ENCODE measurements around the gene LGALS4.
A peak's percentile ranks its signal among the peaks of the same experiment; 100 is the strongest.

LGALS4 gene

DNA sequence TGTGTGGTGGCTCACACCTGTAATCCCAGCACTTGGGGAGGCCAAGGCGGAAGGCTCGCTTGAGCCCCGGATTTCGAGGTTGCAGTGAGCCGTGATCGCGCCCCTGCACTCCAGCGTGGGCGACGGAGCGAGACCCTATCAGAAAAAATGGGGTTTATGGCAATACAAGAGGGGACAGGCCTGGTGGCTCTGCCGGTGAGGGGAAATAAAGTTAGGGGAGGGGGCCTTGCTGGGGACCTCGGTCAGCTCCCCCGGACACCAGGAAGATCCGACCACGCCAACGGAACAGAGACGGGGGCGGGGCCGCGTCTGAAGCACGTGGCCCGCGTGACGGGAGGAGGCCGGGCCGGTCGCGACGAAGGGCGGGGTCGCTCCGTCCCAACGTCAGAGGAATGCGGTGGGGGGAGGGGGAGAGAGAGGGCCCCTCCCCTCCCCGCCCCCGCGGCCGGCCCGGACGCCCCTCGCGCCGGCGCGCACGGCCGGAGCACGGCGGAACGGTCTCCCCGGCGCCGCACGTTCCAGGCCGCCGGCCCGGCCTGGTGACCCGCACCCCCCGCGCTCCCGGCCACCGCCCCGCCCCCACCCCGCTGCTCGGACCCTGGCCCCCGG lies 39.0 kb upstream of the LGALS4 start:
- DNase-seq (ENCODE audit: low spot score) = peak; percentile 92

DNA sequence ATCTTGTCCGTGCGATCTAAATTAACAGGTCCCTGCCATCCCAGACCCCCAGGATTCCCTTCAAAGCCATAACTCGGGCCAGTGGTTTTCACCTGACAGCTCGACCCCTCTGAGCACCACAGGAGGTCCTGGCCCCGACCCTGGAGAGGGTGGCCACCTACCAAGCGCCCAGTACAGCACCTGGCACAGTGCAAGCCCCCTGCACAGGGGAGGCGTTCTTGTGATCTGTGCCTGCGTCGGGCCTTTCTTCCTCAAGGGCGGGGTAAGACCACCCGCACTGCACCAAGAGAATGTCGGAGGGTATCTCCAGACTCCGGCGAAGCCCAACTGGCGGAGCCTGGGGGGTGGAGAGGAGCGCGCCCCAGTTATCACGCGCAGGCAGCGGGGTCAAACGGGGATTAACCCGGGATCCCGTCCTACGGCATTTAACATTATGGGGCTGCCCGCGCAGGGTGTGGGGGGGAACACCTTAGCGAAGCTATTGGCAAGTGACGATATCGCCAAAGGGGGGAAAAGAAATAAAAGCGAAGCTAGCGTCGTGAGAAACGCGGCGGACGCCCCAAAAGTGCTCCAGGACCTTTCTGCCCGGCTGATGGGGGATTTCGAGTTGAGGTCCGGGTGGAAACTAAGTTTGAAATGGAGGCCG lies 38.4 kb upstream of the LGALS4 start:
- peak overlapping the region; percentile 96 for H2BK5ac ChIP-seq (ENCODE audit: low read length)
- peak overlapping the region; percentile 51 for H2BK12ac ChIP-seq (ENCODE audit: low read length)
- no peak overlapping the region for H2BK120ac ChIP-seq (ENCODE audit: low read depth, low read length)
- peak overlapping the region; percentile 84 for H3K18ac ChIP-seq (ENCODE audit: low read length)
- no peak overlapping the region for H4K91ac ChIP-seq (ENCODE audit: low read depth, low read length, poor library complexity)
- H4K8ac ChIP-seq (ENCODE audit: low read depth, low read length) = peak overlapping the region; percentile 52
- H3K4ac ChIP-seq (ENCODE audit: low read length) = no peak overlapping the region
- peak overlapping the region; percentile 89 for H2BK15ac ChIP-seq (ENCODE audit: low read length)
- no CpG with 5 or more reads among the region's 40 CpGs for WGBS, 2 donors (ENCODE audit: extremely low coverage in 2 of 2, insufficient read length in 2 of 2, insufficient replicate concordance in 1 of 2)
- peak overlapping the region; percentile 99 for H2AK5ac ChIP-seq (ENCODE audit: low read depth, low read length)
- H3K27ac ChIP-seq (replicated peaks; ENCODE audit: low read length) = peak overlapping the region; percentile 87
- no peaks in the 10 kb centered on the region for H3K27me3 ChIP-seq (ENCODE audit: control insufficient read depth in 3 of 3, insufficient read depth in 3 of 3, low read depth in 1 of 3, low read length in 3 of 3)
- H3K4me2 ChIP-seq (ENCODE audit: insufficient read depth, low read length, poor library complexity, severe bottlenecking) = peak overlapping the region; percentile 57
- H3K4me1 ChIP-seq (ENCODE audit: control insufficient read depth in 2 of 2, insufficient read depth in 1 of 2, low read depth in 1 of 2, low read length in 2 of 2) = peaks cover 15 to 16% of the 10 kb centered on the region in 2 donors
- H3K79me1 ChIP-seq (ENCODE audit: low read depth, low read length) = peaks cover 4% of the 10 kb centered on the region
- H3K23ac ChIP-seq (ENCODE audit: low read depth, low read length, poor library complexity) = peak overlapping the region; percentile 89
- DNase-seq (ENCODE audit: low spot score) = peak; percentile 76
- peak overlapping the region; percentile 63 for H2AFZ ChIP-seq (ENCODE audit: low read length)
- H3K36me3 ChIP-seq (replicated peaks in 1 of 2; ENCODE audit: control insufficient read depth in 2 of 2, insufficient read depth in 2 of 2, low read length in 2 of 2) = peaks cover 13 to 29% of the 10 kb centered on the region in 2 donors
- H3K9me3 ChIP-seq (replicated peaks in 1 of 2; ENCODE audit: control insufficient read depth in 2 of 2, insufficient read depth in 1 of 2, low read depth in 1 of 2, low read length in 2 of 2) = no peaks in the 10 kb centered on the region
- H3K4me3 ChIP-seq (ENCODE audit: low read length in 2 of 2) = peak overlapping the region; percentile 79 to 84
- peak overlapping the region; percentile 79 for H3K9ac ChIP-seq (ENCODE audit: low read depth, low read length, poor library complexity)
- no peak overlapping the region for H3K14ac ChIP-seq (ENCODE audit: low read length)

More for the DNA sequence above, 39.0 kb upstream of the LGALS4 start:
- Histone ChIP-seq H2BK15ac (ENCODE audit: low read length) (peak overlapping the region; percentile 91), H3K4me2 (ENCODE audit: insufficient read depth, low read length, poor library complexity, severe bottlenecking) (peak overlapping the region; percentile 93), H3K23ac (ENCODE audit: low read depth, low read length, poor library complexity) (peak overlapping the region; percentile 89), H3K36me3 (replicated peaks in 1 of 2; ENCODE audit: control insufficient read depth in 2 of 2, insufficient read depth in 2 of 2, low read length in 2 of 2) (peaks cover 10 to 23% of the 10 kb centered on the region in 2 donors), H2BK5ac (ENCODE audit: low read length) (peak overlapping the region; percentile 96), H3K4ac (ENCODE audit: low read length) (no peak overlapping the region), H3K79me1 (ENCODE audit: low read depth, low read length) (peaks cover 4% of the 10 kb centered on the region), H3K27me3 (ENCODE audit: control insufficient read depth in 3 of 3, insufficient read depth in 3 of 3, low read depth in 1 of 3, low read length in 3 of 3) (no peaks in the 10 kb centered on the region), H4K8ac (ENCODE audit: low read depth, low read length) (no peak overlapping the region), H2BK120ac (ENCODE audit: low read depth, low read length) (peak overlapping the region; percentile 81), H3K18ac (ENCODE audit: low read length) (peak overlapping the region; percentile 97), H2AK5ac (ENCODE audit: low read depth, low read length) (peak overlapping the region; percentile 99), H3K4me1 (ENCODE audit: control insufficient read depth in 2 of 2, insufficient read depth in 1 of 2, low read depth in 1 of 2, low read length in 2 of 2) (peaks cover 14 to 15% of the 10 kb centered on the region in 2 donors), H2AFZ (ENCODE audit: low read length) (peak overlapping the region; percentile 77), H4K91ac (ENCODE audit: low read depth, low read length, poor library complexity) (no peak overlapping the region), H3K4me3 (ENCODE audit: low read length in 2 of 2) (peak overlapping the region; percentile 79 to 86), H3K27ac (replicated peaks; ENCODE audit: low read length) (peak overlapping the region; percentile 87), H3K14ac (ENCODE audit: low read length) (peak overlapping the region; percentile 82), H2BK12ac (ENCODE audit: low read length) (no peak overlapping the region), H3K9ac (ENCODE audit: low read depth, low read length, poor library complexity) (peak overlapping the region; percentile 92), H3K9me3 (replicated peaks in 1 of 2; ENCODE audit: control insufficient read depth in 2 of 2, insufficient read depth in 1 of 2, low read depth in 1 of 2, low read length in 2 of 2) (peaks cover 0 to 3% of the 10 kb centered on the region in 2 donors)
- WGBS, 2 donors (ENCODE audit: extremely low coverage in 2 of 2, insufficient read length in 2 of 2, insufficient replicate concordance in 1 of 2) = no CpG with 5 or more reads among the region's 67 CpGs

DNA sequence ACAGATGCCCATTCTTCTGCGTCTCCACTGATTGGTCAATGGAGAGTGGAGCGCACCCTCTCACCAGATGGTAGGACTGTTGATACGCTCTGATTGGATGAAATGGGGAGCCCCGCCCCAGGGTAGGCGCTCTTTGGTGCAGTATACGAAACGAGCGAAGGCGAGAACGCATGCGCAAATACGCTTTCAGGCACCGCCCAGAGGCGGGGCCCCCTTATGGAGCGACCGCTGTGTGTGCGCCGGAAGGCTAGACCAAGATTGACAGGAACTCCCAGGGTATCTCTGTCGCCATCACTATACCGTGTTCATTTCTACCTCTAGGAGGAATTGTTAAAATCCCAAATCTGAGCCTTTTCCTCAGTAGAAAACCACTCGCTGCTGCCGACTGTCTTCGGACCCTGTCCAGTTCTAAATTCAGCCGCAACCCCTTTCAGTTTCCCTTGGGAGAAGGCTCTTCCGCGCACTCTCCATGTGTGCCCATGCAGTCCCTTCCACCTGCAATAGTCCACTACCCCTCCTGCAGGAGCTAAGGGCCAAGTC lies 37.8 kb upstream of the LGALS4 start:
- Histone ChIP-seq H3K9me3 (replicated peaks in 1 of 2; ENCODE audit: control insufficient read depth in 2 of 2, insufficient read depth in 1 of 2, low read depth in 1 of 2, low read length in 2 of 2) (no peaks in the 10 kb centered on the region), H2BK15ac (ENCODE audit: low read length) (peak overlapping the region; percentile 89), H2AFZ (ENCODE audit: low read length) (peak overlapping the region; percentile 63), H2AK5ac (ENCODE audit: low read depth, low read length) (peak overlapping the region; percentile 99), H3K27ac (replicated peaks; ENCODE audit: low read length) (peak overlapping the region; percentile 87), H4K91ac (ENCODE audit: low read depth, low read length, poor library complexity) (no peak overlapping the region), H3K4me3 (ENCODE audit: low read length in 2 of 2) (peak overlapping the region; percentile 79 to 84), H3K4ac (ENCODE audit: low read length) (no peak overlapping the region), H3K27me3 (ENCODE audit: control insufficient read depth in 3 of 3, insufficient read depth in 3 of 3, low read depth in 1 of 3, low read length in 3 of 3) (no peaks in the 10 kb centered on the region), H2BK120ac (ENCODE audit: low read depth, low read length) (no peak overlapping the region), H3K14ac (ENCODE audit: low read length) (no peak overlapping the region), H2BK12ac (ENCODE audit: low read length) (no peak overlapping the region), H3K4me2 (ENCODE audit: insufficient read depth, low read length, poor library complexity, severe bottlenecking) (peak overlapping the region; percentile 57), H3K4me1 (ENCODE audit: control insufficient read depth in 2 of 2, insufficient read depth in 1 of 2, low read depth in 1 of 2, low read length in 2 of 2) (peaks cover 15 to 16% of the 10 kb centered on the region in 2 donors), H3K79me1 (ENCODE audit: low read depth, low read length) (peaks cover 4% of the 10 kb centered on the region), H3K36me3 (replicated peaks in 1 of 2; ENCODE audit: control insufficient read depth in 2 of 2, insufficient read depth in 2 of 2, low read length in 2 of 2) (peaks cover 19 to 35% of the 10 kb centered on the region in 2 donors), H3K9ac (ENCODE audit: low read depth, low read length, poor library complexity) (peak overlapping the region; percentile 79), H3K18ac (ENCODE audit: low read length) (peak overlapping the region; percentile 84), H2BK5ac (ENCODE audit: low read length) (peak overlapping the region; percentile 96), H4K8ac (ENCODE audit: low read depth, low read length) (no peak overlapping the region), H3K23ac (ENCODE audit: low read depth, low read length, poor library complexity) (no peak overlapping the region)
- DNase-seq (ENCODE audit: low spot score) = no peak
- WGBS, 2 donors (ENCODE audit: extremely low coverage in 2 of 2, insufficient read length in 2 of 2, insufficient replicate concordance in 1 of 2) = no CpG with 5 or more reads among the region's 26 CpGs
